Left renal pelvis (tissue), 4 donors: ENCODE results near the gene KL. TPM values are rescaled to one million over a fixed set of nuclear protein-coding genes. Genes with fewer than 3 reads are reported as not detected.

Experiments
- DNase-seq, 4 donors: peaks; one replicate each; pipeline ENCODE4 v3.0.0-alpha.2; 2013; ENCODE audit warnings: low read depth in 4 of 4, low spot score in 3 of 4
- polyA plus RNA-seq, 4 donors: library from polyadenylated mRNA; unstranded; fragments of 120-200 nt; gene quantifications; one replicate each; pipeline ENCODE4 v1.2.1, GENCODE V29; 2013; ENCODE audit not compliant: insufficient read length in 4 of 4

KL gene
- polyA plus RNA-seq = 10 to 100 TPM in 3 of 4 donors, 1 to 10 TPM in 1; 2.5 to 50.3 (median 40.6) TPM

GRCh38 chr13:33016414-33017322 is at the start of gene KL:
KL (plus strand) TSS chr13:33016423; CDS start chr13:33016441, 18 bp downstream.
- no peak for DNase-seq

GRCh38 chr13:32967584-32968182 is 48.5 kb upstream of the KL start:
- no peak for DNase-seq

GRCh38 chr13:32968316-32968715 is 47.9 kb upstream of the KL start:
- DNase-seq = no peak

- no peak for DNase-seq
Observed at GRCh38 chr13:32968793-32969192, 47.4 kb upstream of the KL start.

GRCh38 chr13:32969516-32969941 is 46.7 kb upstream of the KL start:
- DNase-seq = no peak

- no peak for DNase-seq
Observed at GRCh38 chr13:32976056-32976805, 40.0 kb upstream of the KL start.

- no peak for DNase-seq
Observed at GRCh38 chr13:32976912-32977311, 39.3 kb upstream of the KL start.

- DNase-seq = no peak
Observed at GRCh38 chr13:32977321-32977720, 38.9 kb upstream of the KL start.

GRCh38 chr13:32978278-32978677 is 37.9 kb upstream of the KL start:
- no peak for DNase-seq

- no peak for DNase-seq
Observed at GRCh38 chr13:32983058-32983457, 33.2 kb upstream of the KL start.

- no peak for DNase-seq
Observed at GRCh38 chr13:32984857-32985626, 31.2 kb upstream of the KL start.

- DNase-seq = no peak
Observed at GRCh38 chr13:32986552-32986951, 29.7 kb upstream of the KL start.

- DNase-seq = no peak
Observed at GRCh38 chr13:32987462-32987861, 28.8 kb upstream of the KL start.

- no peak for DNase-seq
Observed at GRCh38 chr13:32988608-32989289, 27.5 kb upstream of the KL start.

- no peak for DNase-seq
Observed at GRCh38 chr13:32989290-32989667, 26.9 kb upstream of the KL start.

GRCh38 chr13:32989942-32990341 is 26.3 kb upstream of the KL start:
- DNase-seq = no peak

- DNase-seq = no peak
Observed at GRCh38 chr13:32993145-32993544, 23.1 kb upstream of the KL start.

- DNase-seq = no peak
Observed at GRCh38 chr13:32997399-32997798, 18.8 kb upstream of the KL start.

- DNase-seq = no peak
Observed at GRCh38 chr13:32998966-32999365, 17.3 kb upstream of the KL start.

GRCh38 chr13:33000365-33000764 is 15.9 kb upstream of the KL start:
- DNase-seq = no peak
